Measurements from ENCODE around the gene CLMN.

DNA sequence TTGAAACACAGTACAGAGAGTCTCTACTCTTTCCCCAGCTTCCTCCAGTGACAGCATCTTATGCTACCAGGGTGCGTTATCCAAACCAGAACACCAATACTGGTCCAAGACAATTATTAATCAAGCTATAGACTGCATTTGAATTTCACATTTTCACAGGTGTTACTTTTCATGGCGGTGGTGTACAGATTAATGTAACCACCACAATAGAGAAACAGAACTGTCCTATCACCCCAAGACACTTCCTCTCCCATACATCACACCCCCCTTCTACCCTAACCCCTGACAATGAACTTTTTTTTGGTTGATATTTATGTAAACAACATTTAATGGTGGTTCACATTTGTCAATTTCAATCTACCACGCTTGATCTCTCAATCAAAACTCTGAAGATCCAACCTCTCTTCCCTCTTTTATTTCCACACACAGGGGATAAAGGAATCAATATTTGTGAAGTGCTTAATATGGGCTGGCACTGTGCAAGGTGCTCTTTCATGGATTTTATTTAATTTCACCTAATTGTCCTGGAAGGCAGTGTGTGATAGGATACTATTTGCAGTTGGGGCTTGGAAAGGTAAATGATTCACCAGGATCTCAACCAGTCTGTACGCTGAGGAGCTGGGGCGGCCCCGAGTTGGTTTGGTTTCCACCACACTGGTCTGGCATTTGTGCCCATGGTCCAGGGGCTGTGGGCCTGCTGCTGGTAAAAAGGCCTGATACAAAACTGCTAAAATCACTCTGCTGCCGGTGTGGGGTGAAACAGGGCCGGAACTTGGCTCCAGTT is 107.8 kb downstream of the CLMN start:
- TF ChIP-seq, protein P1, sequence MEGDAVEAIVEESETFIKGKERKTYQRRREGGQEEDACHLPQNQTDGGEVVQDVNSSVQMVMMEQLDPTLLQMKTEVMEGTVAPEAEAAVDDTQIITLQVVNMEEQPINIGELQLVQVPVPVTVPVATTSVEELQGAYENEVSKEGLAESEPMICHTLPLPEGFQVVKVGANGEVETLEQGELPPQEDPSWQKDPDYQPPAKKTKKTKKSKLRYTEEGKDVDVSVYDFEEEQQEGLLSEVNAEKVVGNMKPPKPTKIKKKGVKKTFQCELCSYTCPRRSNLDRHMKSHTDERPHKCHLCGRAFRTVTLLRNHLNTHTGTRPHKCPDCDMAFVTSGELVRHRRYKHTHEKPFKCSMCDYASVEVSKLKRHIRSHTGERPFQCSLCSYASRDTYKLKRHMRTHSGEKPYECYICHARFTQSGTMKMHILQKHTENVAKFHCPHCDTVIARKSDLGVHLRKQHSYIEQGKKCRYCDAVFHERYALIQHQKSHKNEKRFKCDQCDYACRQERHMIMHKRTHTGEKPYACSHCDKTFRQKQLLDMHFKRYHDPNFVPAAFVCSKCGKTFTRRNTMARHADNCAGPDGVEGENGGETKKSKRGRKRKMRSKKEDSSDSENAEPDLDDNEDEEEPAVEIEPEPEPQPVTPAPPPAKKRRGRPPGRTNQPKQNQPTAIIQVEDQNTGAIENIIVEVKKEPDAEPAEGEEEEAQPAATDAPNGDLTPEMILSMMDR (IDR thresholded peaks at IDR 0.05 in 2 of 3, conservative IDR thresholded peaks at IDR 0.05 in 1 of 3; ENCODE audit: control insufficient read depth in 2 of 3, extremely low read depth in 1 of 3, insufficient read depth in 1 of 3, low read depth in 3 of 3, low read length in 3 of 3), result no peak
- TF ChIP-seq HDGF (IDR thresholded peaks at IDR 0.05), result no peak
- no peak for TF ChIP-seq POLR2A (IDR thresholded peaks at IDR 0.05; ENCODE audit: low read depth, low read length)
- 0 out of 2 replicates have a peak, but pooled peaks have one; percentile 9 for TF ChIP-seq RAD51 (IDR thresholded peaks at IDR 0.05)
- no peak for TF ChIP-seq EZH2 (IDR thresholded peaks at IDR 0.05; ENCODE audit: borderline replicate concordance, control insufficient read depth, low read depth, low read length)
- no peak for TF ChIP-seq GABPA (IDR thresholded peaks at IDR 0.05; ENCODE audit: low read depth)
- TF ChIP-seq CBX3 (IDR thresholded peaks at IDR 0.05; ENCODE audit: borderline replicate concordance, low read depth), result no peak
- peak in 1 of 2 experiments; percentile 21; a peak in 1 of 4 replicates for TF ChIP-seq BHLHE40 (IDR thresholded peaks at IDR 0.05; ENCODE audit: borderline replicate concordance in 1 of 2, low read depth in 2 of 2, low read length in 1 of 2)
- no peak for TF ChIP-seq SIN3A (IDR thresholded peaks at IDR 0.05; ENCODE audit: low read depth, low read length)
- TF ChIP-seq ZNF207 (IDR thresholded peaks at IDR 0.05; ENCODE audit: borderline replicate concordance), result no peak
- TF ChIP-seq CREM (IDR thresholded peaks at IDR 0.05; ENCODE audit: low read depth), result no peak
- TF ChIP-seq BMI1 (IDR thresholded peaks at IDR 0.05; ENCODE audit: borderline replicate concordance), result no peak

All from GM12878 (cell line).